ENCODE measurements around the gene AKT1.
A peak's percentile ranks its signal among the peaks of the same experiment; 100 is the strongest.

Gene AKT1

DNA sequence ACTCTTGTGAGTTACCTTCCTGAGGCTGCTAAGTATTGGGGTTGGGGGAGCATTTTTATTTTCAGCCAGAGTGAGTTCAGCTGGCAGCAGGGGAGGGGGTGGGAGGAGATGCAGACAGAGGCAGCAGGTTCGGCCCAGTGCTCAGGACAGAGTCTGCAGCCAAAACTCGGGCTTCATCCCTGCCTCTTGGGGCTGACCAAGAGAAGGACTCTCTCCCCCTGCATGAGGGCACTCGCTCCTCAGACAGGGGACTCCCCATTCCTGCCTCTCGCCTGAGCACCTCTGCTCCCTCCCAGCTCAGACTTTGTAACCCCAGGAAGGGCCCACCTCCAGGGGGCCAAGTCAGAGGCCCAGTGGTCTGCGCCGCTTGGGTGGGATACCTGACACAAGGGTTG, 1.1 kb upstream of the AKT1 start:
- no peak overlapping the region for H3K4me3 ChIP-seq (ENCODE audit: low read length)
- TF ChIP-seq, protein P1, sequence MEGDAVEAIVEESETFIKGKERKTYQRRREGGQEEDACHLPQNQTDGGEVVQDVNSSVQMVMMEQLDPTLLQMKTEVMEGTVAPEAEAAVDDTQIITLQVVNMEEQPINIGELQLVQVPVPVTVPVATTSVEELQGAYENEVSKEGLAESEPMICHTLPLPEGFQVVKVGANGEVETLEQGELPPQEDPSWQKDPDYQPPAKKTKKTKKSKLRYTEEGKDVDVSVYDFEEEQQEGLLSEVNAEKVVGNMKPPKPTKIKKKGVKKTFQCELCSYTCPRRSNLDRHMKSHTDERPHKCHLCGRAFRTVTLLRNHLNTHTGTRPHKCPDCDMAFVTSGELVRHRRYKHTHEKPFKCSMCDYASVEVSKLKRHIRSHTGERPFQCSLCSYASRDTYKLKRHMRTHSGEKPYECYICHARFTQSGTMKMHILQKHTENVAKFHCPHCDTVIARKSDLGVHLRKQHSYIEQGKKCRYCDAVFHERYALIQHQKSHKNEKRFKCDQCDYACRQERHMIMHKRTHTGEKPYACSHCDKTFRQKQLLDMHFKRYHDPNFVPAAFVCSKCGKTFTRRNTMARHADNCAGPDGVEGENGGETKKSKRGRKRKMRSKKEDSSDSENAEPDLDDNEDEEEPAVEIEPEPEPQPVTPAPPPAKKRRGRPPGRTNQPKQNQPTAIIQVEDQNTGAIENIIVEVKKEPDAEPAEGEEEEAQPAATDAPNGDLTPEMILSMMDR (conservative IDR thresholded peaks at IDR 0.05; ENCODE audit: low read depth, low read length): no peak
- DNase-seq (ENCODE audit: low read depth): no peak

- TF ChIP-seq, protein P1 (conservative IDR thresholded peaks at IDR 0.05; ENCODE audit: low read depth, low read length): no peak
- peak overlapping the region; percentile 46 for H3K4me3 ChIP-seq (ENCODE audit: low read length)
- no peak for DNase-seq (ENCODE audit: low read depth)
Measured at GRCh38 chr14:104795781-104796686, 486 bp upstream of the AKT1 start.

DNA sequence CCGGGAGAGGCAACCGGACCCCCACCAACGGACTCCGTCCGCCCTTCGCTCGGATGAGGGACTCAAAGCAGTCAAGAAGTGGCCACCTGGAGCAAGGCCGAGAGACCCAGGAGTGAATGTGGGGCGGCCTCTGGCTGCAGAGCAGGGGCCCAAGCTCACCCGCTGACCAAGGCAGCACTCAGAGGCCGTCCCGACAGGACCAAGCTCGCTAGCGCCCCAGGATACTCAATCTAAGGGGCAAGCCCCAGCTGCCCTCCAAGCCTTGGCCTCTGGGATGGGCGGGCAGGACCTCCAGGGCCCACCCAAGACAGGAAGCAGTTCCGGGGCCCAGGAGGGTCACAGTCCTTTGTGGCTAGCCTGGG, 936 bp downstream of the AKT1 start:
- peak overlapping the region; percentile 76 for H3K4me3 ChIP-seq (ENCODE audit: low read length)
- no peak for DNase-seq (ENCODE audit: low read depth)
- TF ChIP-seq, protein P1 (conservative IDR thresholded peaks at IDR 0.05; ENCODE audit: low read depth, low read length): peak; percentile 16

GRCh38 chr14:104794099-104794498, 1.4 kb downstream of the AKT1 start:
- H3K4me3 ChIP-seq (ENCODE audit: low read length): peak overlapping the region; percentile 76
- TF ChIP-seq, protein P1 (conservative IDR thresholded peaks at IDR 0.05; ENCODE audit: low read depth, low read length): no peak
- DNase-seq (ENCODE audit: low read depth): peak; percentile 42

DNA sequence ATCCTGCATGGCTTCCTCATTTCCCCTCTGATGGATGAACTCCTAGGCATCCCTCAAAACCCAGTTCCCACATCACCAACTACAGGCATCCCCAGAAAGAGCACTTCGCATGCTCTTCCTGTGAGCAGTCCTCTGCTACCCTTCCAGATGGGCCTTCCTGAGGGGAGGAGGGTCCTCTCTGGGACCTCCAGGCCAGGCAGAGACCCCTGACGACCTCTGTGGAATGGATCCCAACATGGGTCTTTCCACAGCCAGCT, 1.9 kb downstream of the AKT1 start:
- no peak overlapping the region for H3K4me3 ChIP-seq (ENCODE audit: low read length)
- no peak for DNase-seq (ENCODE audit: low read depth)
- TF ChIP-seq, protein P1 (conservative IDR thresholded peaks at IDR 0.05; ENCODE audit: low read depth, low read length): no peak

GRCh38 chr14:104792945-104793702, 2.4 kb downstream of the AKT1 start:
- DNase-seq (ENCODE audit: low read depth): no peak
- no peak overlapping the region for H3K4me3 ChIP-seq (ENCODE audit: low read length)
- TF ChIP-seq, protein P1 (conservative IDR thresholded peaks at IDR 0.05; ENCODE audit: low read depth, low read length): no peak
